CD1c-positive myeloid dendritic cell (primary cell): ENCODE data around the gene ZNF425.
"Not testable (repeated sequence)": the region's sequence is repeated elsewhere in the genome, so short reads cannot be mapped to it uniquely, and the experiment has no call there.

Experiments used
- DNase-seq: peaks from one replicate; pipeline ENCODE4 v3.0.0-alpha.2; 2016; ENCODE audit errors: extremely low spot score

ZNF425 gene

DNA sequence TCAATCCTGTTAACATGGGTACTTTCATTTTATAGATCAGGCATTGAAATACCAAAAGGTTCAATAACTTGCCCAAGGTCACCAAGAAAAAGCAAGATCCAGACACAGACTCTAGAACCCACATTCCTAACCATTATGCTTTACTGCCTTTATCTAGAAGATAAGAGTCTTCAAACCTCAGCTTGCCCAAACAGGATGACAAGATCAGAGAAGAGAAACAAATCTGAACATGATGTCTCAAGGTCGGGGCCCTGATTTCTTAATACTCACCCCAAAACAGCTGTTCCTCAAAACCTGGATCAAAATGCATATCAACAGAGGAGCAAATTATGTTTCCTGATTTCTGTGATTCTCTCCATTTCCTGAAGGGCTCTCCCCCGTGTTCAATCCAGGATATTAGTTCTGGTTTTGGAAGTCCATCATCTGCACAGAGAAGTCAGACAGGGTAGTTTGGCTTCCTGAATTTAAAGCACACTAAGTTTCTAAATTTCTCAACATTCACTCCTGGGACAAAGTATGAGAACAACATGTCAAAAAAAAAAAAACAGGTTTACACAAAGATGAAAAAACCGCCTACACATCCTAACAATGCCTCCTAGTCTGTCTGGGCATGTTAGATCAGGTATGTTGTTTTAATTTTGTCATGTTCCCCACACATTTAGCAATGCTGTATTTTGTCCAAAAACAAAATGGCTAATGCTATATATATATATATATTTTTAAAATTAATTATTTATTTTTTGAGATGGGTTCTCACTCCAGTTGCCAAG, 51.8 kb downstream of the ZNF425 start:
- DNase-seq: no peak

- DNase-seq: no peak
Observed at GRCh38 chr7:149072438-149072775, 53.7 kb downstream of the ZNF425 start.

GRCh38 chr7:149071641-149072437, 54.3 kb downstream of the ZNF425 start:
- DNase-seq: peak; percentile 66

DNA sequence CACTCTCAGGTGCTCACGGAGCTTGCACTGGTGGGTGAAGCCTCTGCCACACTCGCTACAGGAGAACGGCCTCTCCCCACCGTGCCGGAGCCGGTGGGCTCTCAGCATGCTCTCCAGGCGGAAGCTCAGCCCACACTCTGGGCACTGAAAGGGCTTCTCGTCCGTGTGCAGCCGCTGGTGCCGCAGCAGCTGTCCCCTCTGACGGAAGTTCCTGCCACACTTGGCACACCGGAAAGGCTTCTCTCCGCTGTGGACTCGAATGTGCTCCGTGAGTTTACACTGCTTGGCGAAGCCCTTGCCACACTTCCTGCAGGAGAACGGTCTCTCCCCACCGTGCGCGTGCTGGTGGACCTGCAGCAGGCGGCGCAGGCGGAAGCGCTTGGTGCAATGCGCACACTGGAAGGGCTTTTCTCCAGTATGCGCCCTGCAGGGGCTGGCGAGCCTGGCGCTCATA, 54.9 kb downstream of the ZNF425 start:
- DNase-seq: no peak

- DNase-seq: no peak
Observed at GRCh38 chr7:149070372-149071125, 55.6 kb downstream of the ZNF425 start.

DNA sequence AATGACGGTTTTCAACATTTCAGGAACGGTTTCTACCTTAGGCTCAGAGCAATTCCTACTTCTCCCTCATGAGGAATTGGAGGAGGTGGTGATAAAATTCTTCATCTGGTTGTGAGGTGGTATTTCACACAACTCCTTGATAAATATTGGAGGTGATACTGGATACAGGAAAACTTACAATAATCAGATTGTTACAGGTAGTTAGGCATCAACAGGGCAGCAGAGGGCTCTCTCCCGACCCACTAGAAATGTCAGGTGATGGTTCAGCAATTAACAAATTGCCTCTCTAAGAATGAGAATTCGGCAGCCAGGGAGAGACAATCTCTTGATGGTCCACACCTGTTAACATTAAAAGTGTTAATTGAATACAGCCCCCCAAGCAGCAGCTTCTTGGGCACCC, 58.3 kb downstream of the ZNF425 start:
- no peak for DNase-seq

DNA sequence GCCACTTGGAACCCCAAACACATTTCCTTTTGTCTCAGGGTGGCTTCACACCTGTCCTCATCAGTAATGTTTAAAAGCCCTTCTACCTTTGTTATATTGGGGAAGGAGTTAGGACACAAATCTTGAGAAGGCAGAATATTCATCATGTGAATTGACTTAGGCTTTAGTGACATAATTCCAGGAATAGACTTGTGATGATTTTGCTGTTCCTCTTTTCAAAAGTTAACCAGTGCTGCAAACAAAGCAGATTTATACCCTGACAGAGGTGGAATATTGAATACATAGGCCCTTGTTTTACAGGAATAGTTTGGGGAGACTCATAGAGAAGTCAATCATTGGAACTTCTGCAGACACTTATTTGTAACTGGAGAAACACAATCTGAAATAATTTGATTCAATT, 62.6 kb downstream of the ZNF425 start:
- peak; percentile 33 for DNase-seq

DNA sequence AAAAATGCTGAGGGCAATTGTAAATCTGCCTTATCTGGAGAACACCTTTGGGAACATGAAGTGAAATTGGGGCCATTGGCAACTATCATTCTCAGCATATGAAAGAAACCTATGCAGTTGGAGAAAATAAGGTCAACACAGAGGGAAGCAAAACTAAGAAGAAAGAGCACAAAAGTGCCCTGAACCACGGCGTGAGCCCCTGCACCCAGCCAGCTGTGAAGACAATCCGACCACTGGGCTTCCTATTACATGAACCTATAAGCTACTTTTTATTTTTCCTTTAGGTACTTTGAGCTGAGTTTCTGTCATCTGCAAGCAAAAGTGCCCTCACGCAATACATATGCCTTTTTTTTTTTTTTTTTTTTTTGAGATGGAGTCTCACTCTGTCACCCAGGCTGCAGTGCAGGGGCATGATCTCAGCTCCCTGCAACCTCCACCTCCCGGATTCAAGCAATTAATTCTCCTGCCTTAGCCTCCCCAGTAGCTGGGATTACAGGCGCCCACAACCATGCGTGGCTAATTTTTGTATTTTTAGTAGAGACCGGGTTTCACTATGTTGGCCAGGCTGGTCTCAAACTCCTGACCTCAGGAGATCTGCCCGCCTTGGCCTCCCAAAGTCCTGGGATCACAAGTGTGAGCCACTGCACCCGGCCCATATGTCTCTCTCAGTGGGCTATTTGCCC, 63.8 kb downstream of the ZNF425 start:
- DNase-seq: not testable (repeated sequence)

DNA sequence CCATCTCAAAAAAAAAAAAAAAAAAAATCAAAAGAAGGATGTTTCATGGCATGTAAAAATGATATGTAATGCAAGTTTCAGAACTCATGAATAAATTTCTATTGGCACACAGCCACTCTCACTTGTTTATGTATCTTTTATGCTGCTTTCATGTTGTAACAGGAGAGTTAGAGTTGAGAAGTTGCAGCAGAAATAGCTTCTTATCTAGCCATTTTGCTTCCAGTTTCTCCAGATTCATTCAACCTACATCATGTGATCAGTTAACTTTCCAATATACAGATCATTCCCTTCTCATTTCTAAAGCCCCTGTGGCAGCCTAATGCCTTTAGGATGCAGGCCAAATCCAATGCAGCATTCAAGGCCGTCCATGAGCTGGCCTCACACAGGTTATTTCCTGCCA, 66.0 kb downstream of the ZNF425 start:
- no peak for DNase-seq

GRCh38 chr7:149053885-149054284, 72.2 kb downstream of the ZNF425 start:
- no peak for DNase-seq

DNA sequence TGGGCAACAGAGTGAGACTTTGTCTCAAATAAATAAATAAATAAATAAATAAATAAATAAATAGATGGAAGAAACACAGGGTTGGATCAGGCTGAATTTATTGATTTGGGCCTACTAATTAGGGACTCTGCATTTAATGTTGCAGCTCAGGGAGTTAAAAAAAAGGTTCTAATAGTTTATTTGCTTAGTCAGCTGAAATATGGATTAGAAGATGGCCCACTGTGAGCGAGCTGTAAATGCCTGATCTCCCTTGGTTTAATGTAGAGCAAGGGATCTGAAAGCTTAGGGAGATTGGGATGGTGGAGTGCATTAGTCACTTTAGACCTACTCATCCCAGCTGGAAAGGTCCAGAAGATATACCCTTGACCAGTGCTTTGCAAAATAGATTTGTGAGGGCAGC, 72.7 kb downstream of the ZNF425 start:
- no peak for DNase-seq
